ENCODE data around the gene RIF1.

- TF ChIP-seq MAX (IDR thresholded peaks at IDR 0.05; ENCODE audit: low read depth, low read length) (no peak), POLR2A (IDR thresholded peaks at IDR 0.05; ENCODE audit: extremely low read depth, insufficient read length) (no peak)
Measured at GRCh38 chr2:151525821-151526373, 116.2 kb downstream of the RIF1 start.
